HG03108 (cell line): ENCODE measurements around the gene CFAP97D1.
"Not testable (repeated sequence)": the region's sequence is repeated elsewhere in the genome, so short reads cannot be mapped to it uniquely, and the experiment has no call there.

Experiments used
- ATAC-seq: cut with Tn5 transposase; IDR thresholded peaks from one replicate; pipeline ENCODE4 v1.9.1; 2021; ENCODE audit warnings: moderate library complexity; ENCODE audit not compliant: unreplicated experiment

Gene CFAP97D1

DNA sequence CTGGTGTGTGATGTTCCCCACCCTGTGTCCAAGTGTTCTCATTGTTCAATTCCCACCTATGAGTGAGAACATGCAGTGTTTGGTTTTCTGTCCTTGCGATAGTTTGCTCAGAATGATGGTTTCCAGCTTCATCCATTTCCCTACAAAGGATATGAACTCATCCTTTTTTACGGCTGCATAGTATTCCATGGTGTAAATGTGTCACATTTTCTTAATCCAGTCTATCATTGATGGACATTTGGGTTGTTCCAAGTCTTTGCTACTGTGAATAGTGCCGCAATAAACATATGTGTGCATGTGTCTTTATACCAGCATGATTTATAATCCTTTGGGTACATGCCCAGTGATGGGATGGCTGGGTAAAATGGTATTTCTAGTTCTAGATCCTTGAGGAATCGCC, 12.4 kb downstream of the CFAP97D1 start:
- not testable (repeated sequence) for ATAC-seq

GRCh38 chr17:43798024-43798423, 17.8 kb downstream of the CFAP97D1 start:
- ATAC-seq: not testable (repeated sequence)

DNA sequence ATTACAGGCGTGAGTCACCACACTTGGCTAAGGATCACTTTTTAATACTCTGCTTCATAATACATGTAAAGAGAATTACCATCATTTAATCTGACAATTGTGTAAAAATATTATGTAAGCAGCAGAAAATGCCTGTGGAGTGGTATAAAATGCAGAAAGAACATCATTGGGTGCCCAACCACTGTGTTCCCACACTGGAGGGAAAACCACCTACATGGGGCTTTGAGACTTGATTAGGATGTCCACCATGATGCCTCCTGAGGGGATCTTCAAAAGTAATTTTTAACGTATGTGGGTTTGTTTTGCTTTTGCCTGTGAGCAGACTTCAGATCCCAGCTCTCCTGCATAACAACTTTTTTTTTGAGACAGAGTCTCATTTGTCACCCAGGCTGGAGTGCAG, 18.8 kb downstream of the CFAP97D1 start:
- ATAC-seq: no peak

DNA sequence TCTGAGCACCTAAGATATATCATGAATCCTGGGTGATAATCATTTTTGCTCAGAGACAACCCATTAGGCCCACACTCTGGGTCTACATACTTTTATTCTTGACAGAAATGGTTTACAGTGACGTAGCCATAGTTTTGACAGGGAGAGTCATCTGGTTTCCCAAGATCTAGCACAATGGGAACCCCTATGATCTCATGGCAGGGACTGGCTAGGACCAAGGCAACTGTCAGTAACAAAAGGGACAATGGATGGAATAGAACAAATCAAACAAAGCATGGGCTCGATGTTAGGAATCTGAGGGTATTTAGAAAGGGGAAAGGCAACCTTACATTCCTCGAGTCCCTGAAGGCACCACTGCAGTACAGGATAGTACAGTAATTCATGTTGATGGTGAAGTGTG, 20.5 kb downstream of the CFAP97D1 start:
- no peak for ATAC-seq

DNA sequence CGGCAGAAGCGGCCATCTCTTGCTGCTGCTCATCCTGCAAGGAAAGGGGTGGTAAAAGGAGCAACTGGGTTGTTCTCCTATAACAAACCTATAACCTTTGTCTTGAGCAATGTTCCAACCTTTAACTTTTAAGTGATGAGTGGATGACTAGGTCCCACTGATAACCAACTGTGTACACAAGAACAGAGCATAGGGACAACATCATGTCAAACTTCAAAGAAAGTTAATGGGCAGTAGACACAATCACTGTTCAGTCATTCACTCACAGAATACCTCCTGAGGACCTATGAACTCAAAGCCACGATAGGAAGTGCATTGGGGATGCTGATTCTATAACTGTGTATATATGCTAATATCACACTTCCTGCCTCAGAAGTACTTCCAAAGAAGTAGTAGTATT, 21.6 kb downstream of the CFAP97D1 start:
- ATAC-seq: no peak

- no peak for ATAC-seq
Observed at GRCh38 chr17:43803758-43804157, 23.5 kb downstream of the CFAP97D1 start.

DNA sequence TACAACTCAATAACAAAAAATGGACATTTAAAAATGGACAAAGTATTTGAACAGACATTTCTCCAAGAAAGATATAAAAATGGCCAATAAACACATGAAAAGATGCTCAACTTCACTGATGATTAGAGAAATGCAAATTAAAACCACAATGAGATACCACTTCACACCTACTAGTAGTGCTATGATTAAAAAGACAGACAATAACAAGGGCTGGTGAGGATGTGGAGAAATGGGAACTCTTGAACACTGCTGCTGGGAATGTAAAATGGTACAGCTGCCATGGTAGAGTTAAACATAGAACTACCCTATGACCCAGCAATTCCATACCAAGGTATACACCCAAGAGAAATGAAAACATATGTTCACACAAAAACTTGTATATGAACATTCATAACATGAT, 24.9 kb downstream of the CFAP97D1 start:
- ATAC-seq: no peak

- no peak for ATAC-seq
Observed at GRCh38 chr17:43808076-43808475, 27.8 kb downstream of the CFAP97D1 start.

DNA sequence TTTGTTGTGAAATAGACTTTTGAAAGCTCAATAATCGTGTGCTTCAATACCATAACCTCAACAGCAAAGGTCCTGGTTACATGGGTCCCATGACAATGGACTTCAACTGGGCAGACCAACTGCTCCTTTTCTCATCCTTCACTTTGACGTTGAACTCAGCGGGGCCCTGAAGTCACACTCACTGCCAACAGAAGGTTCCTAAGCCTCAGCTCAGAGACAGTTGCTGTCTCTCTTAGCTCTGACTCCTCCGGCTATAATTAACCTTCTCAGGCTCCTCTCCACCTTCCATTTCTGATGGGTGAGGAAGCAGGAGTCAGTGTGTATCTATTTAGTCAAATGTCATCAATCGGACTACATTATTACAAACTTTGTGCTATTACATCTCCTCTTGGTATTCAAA, 28.9 kb downstream of the CFAP97D1 start:
- ATAC-seq: no peak

- no peak for ATAC-seq
Observed at GRCh38 chr17:43810226-43810715, 30.0 kb downstream of the CFAP97D1 start.

DNA sequence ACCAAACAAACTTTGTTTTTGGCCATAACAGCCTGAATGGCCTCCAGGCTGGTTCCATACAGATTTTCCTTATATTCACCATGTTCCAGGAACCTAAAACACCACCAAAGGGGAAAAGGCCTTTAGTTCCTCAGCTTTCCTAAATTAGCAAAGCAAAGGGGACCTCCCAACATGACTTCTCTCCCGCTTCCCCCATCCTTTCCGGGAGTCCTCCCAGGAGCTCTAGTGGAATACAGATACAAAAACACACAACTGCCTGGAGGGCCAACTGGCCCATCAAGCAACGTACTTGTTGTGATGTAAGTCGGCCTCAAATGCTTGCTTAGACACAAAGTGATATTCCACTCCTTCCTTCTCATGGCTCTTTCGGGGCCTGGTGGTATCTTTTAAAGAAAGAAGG, 30.6 kb downstream of the CFAP97D1 start:
- ATAC-seq: no peak

- ATAC-seq: no peak
Observed at GRCh38 chr17:43812396-43813265, 32.4 kb downstream of the CFAP97D1 start.

GRCh38 chr17:43813386-43813785, 33.2 kb downstream of the CFAP97D1 start:
- ATAC-seq: no peak

DNA sequence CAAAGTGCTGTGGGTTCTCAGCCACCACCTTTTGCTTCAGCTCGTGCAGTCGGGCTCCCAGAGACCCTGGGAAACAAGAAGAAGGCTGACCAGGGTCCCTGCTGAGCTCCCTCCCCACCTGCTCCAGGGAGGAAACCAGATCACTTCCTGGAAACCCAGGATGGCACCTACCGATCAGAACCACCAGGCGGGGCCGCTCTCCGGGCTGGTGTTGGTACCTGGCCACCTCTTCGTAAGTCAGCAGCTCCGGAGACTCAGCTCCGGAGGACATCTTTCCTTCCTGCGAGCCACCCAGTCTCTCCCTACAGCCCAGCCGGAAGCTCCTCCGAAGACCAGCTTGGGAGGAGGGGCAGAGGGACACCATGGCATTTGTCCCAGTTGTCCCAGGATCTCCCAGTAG, 33.8 kb downstream of the CFAP97D1 start:
- ATAC-seq: no peak

- ATAC-seq: no peak
Observed at GRCh38 chr17:43814714-43815113, 34.5 kb downstream of the CFAP97D1 start.

- ATAC-seq: no peak
Observed at GRCh38 chr17:43816336-43817320, 36.4 kb downstream of the CFAP97D1 start.

DNA sequence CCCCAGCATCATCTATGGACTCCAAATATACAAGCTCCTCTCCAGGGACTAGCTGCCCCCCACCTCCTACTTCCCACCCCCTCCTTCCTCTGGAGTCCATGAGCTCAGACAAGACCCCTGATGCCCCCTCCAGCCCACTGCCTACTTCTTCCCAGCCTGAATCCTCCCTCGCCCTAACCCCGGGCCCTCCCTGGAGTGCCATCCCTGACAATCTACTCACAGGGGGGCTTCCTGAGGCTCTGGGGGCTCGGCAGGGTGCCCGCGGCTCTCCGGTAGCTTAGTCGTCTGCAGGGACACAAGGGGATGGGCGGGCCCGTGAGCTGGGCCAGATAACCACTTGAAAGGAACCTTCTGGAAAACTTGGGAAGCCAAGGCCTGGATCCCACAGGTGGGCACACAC, 37.6 kb downstream of the CFAP97D1 start:
- no peak for ATAC-seq

- no peak for ATAC-seq
Observed at GRCh38 chr17:43818966-43819365, 38.7 kb downstream of the CFAP97D1 start.

GRCh38 chr17:43820759-43821158, 40.5 kb downstream of the CFAP97D1 start:
- ATAC-seq: no peak

GRCh38 chr17:43822570-43823190, 42.4 kb downstream of the CFAP97D1 start:
- ATAC-seq: no peak
